ENCODE data around the gene UNC50.
"Not testable (repeated sequence)": the region's sequence is repeated elsewhere in the genome, so short reads cannot be mapped to it uniquely, and the experiment has no call there.

- TF ChIP-seq POLR2A, CTCF (IDR thresholded peaks at IDR 0.05): not testable (repeated sequence)
These were observed 51.1 kb downstream of the UNC50 start for GRCh38 chr2:98659491-98659840.
